SK-N-SH (cell line): ENCODE measurements around the gene CCP110. TPM values are rescaled to one million over a fixed set of nuclear protein-coding genes. Genes with fewer than 3 reads are reported as not detected.

Experiments used
- CTCF ChIA-PET: fragments of 300-600, 350-600 bp; formaldehyde crosslinking; extraction: SDS; loops from one replicate; lab custom pipeline; 2021; lab: Yijun Ruan, JAX
- POLR2A ChIA-PET: fragments of 350-600 bp; sonication (Branson Sonifier 250); formaldehyde crosslinking; extraction: SDS; loops from one replicate; lab custom pipeline; 2020; ENCODE audit warnings: antibody characterized with exemption, inconsistent platforms; lab: Yijun Ruan, JAX
- DNase-seq: peaks from one replicate; pipeline ENCODE4 v3.0.0; 2012
- H2AFZ ChIP-seq: fragments of 200-600 bp; sonication (generic); 2 replicates; pipeline ENCODE4 v1.8.1; 2016; ENCODE audit warnings: antibody characterized with exemption, mild to moderate bottlenecking, low read depth
- H3F3A ChIP-seq: fragments of 200-600 bp; sonication (generic); replicated peaks from 2 replicates; pipeline ENCODE3; 2016; ENCODE audit warnings: antibody characterized with exemption, mild to moderate bottlenecking; ENCODE audit not compliant: insufficient read depth
- H3K27ac ChIP-seq, 2 experiments: fragments of 200-500 bp in 1 of 2; fragments of 200-600 bp in 1 of 2; sonication (Bioruptor generic) in 1 of 2; sonication (generic), shearing (Covaris generic) in 1 of 2; 2 replicates each; pipeline versions ENCODE4 v1.5.1 to v1.6.1; 2014 to 2016; ENCODE audit warnings: low read depth in 2 of 2, inconsistent platforms in 1 of 2, low read length in 1 of 2, mild to moderate bottlenecking in 1 of 2, mixed read lengths in 1 of 2
- H3K27me3 ChIP-seq: fragments of 200-600 bp; sonication (generic), shearing (Covaris generic); 2 replicates; pipeline ENCODE4 v1.6.1; 2016; ENCODE audit warnings: mixed run types; ENCODE audit not compliant: insufficient read depth
- H3K36me3 ChIP-seq, 2 experiments: fragments of 200-500 bp in 1 of 2; fragments of 200-600 bp in 1 of 2; sonication (Bioruptor generic) in 1 of 2; sonication (generic) in 1 of 2; replicated peaks in 1 of 2; 2 replicates each; pipeline versions ENCODE3 to v1.5.1; 2014 to 2016; ENCODE audit warnings: low read length in 1 of 2, mild to moderate bottlenecking in 1 of 2; ENCODE audit not compliant: insufficient read depth in 2 of 2, control insufficient read depth in 1 of 2
- H3K4me1 ChIP-seq, 2 experiments: fragments of 200-500 bp in 1 of 2; fragments of 200-600 bp in 1 of 2; sonication (Bioruptor generic) in 1 of 2; sonication (generic), shearing (Covaris generic) in 1 of 2; 2 replicates each; pipeline versions ENCODE4 v1.5.1 to v1.6.1; 2014 to 2016; ENCODE audit warnings: low read depth in 1 of 2, low read length in 1 of 2, mixed run types in 1 of 2; ENCODE audit not compliant: insufficient read depth in 2 of 2, control insufficient read depth in 1 of 2
- H3K4me2 ChIP-seq: fragments of 200-600 bp; sonication (generic), shearing (Covaris generic); 2 replicates; pipeline ENCODE4 v1.6.1; 2017; ENCODE audit warnings: mixed run types
- H3K4me3 ChIP-seq, 2 experiments: fragments of 200-500 bp in 1 of 2; fragments of 200-600 bp in 1 of 2; sonication (Bioruptor generic) in 1 of 2; sonication (generic), shearing (Covaris generic) in 1 of 2; 2 replicates each; pipeline versions ENCODE4 v1.5.1 to v1.8.1; 2014 to 2016; ENCODE audit warnings: low read depth in 2 of 2, inconsistent platforms in 1 of 2, low read length in 1 of 2, mild to moderate bottlenecking in 1 of 2, mixed read lengths in 1 of 2, moderate library complexity in 1 of 2
- H3K79me2 ChIP-seq: fragments of 200-600 bp; sonication (generic); 2 replicates; pipeline ENCODE4 v1.8.1; 2017; ENCODE audit warnings: mild to moderate bottlenecking; ENCODE audit not compliant: insufficient read depth
- H3K9ac ChIP-seq: fragments of 200-600 bp; sonication (generic); 2 replicates; pipeline ENCODE4 v1.6.1; 2017; ENCODE audit warnings: mixed run types
- H3K9me2 ChIP-seq: fragments of 200-600 bp; sonication (generic); 2 replicates; pipeline ENCODE4 v1.6.1; 2017; ENCODE audit warnings: mixed run types
- H3K9me3 ChIP-seq: fragments of 200-600 bp; sonication (generic); 2 replicates; pipeline ENCODE4 v1.6.1; 2017; ENCODE audit warnings: mixed run types, mild to moderate bottlenecking, moderate library complexity
- H4K20me1 ChIP-seq: fragments of 200-600 bp; sonication (generic); 2 replicates; pipeline ENCODE4 v1.6.1; 2017; ENCODE audit warnings: mild to moderate bottlenecking, mixed run types; ENCODE audit not compliant: insufficient read depth
- CHD2 ChIP-seq: fragments of 150-350 bp; IDR thresholded peaks from 2 replicates; pipeline ENCODE4 v1.6.1; 2018; ENCODE audit warnings: low read length; ENCODE audit not compliant: partially characterized antibody
- FOXJ3 ChIP-seq: sonication (generic); formaldehyde crosslinking; IDR thresholded peaks from 2 replicates; pipeline ENCODE4 v1.5.1; 2020; ENCODE audit warnings: mild to moderate bottlenecking, missing genetic modification reagents
- MEF2A ChIP-seq: IDR thresholded peaks from 2 replicates; pipeline ENCODE4 v1.4.0; 2012; ENCODE audit warnings: low read depth, borderline replicate concordance
- NRF1 ChIP-seq: IDR thresholded peaks from 2 replicates; pipeline ENCODE4 v1.6.1; 2012; ENCODE audit warnings: low read depth, mild to moderate bottlenecking, low read length
- POLR2AphosphoS5 ChIP-seq: IDR thresholded peaks from 2 replicates; pipeline ENCODE4 v1.6.1; 2012; ENCODE audit warnings: low read depth, low read length
- RCOR1 ChIP-seq: fragments of 150-350 bp; IDR thresholded peaks from 2 replicates; pipeline ENCODE4 v1.6.1; 2017; ENCODE audit warnings: antibody characterized with exemption, low read length
- SIN3A ChIP-seq: IDR thresholded peaks from 2 replicates; pipeline ENCODE4 v1.6.1; 2012; ENCODE audit warnings: low read depth, mild to moderate bottlenecking, low read length, moderate library complexity, borderline replicate concordance
- SMC3 ChIP-seq: IDR thresholded peaks from 2 replicates; pipeline ENCODE4 v1.6.1; 2012; ENCODE audit warnings: low read depth, low read length, improper control_type of control experiment
- TAF1 ChIP-seq: IDR thresholded peaks from 2 replicates; pipeline ENCODE4 v1.6.1; 2012; ENCODE audit warnings: low read depth, mild to moderate bottlenecking, low read length, moderate library complexity, borderline replicate concordance
- TEAD4 ChIP-seq: IDR thresholded peaks from 2 replicates; pipeline ENCODE4 v1.4.0; 2012; ENCODE audit warnings: mild to moderate bottlenecking, borderline replicate concordance; ENCODE audit not compliant: insufficient read depth
- USF2 ChIP-seq: fragments of 150-350 bp; IDR thresholded peaks from 2 replicates; pipeline ENCODE4 v1.6.1; 2017; ENCODE audit warnings: antibody characterized with exemption, low read length, low read depth, borderline replicate concordance
- YY1 ChIP-seq: IDR thresholded peaks from 2 replicates; pipeline ENCODE4 v1.4.0; 2012; ENCODE audit warnings: low read depth, mild to moderate bottlenecking
- WGBS: methylation state at CpG from one replicate; pipeline ENCODE4 v1.1.6; 2017; ENCODE audit warnings: low lambda C conversion rate; 5-methylcytosine and 5-hydroxymethylcytosine counted together
- polyA plus RNA-seq, 3 experiments: library from polyadenylated mRNA; depleted of rRNA; stranded (reverse); fragments of >200 nt; gene quantifications; 2 replicates each; pipeline ENCODE4 v1.2.3, GENCODE V29; 2012
- TF ChIP-seq, protein P1 (sequence below): fragments of 200-600 bp; sonication (generic); IDR thresholded peaks from 2 replicates; pipeline ENCODE4 v1.6.1; 2017; ENCODE audit warnings: antibody characterized with exemption, mild to moderate bottlenecking, moderate library complexity
- TF ChIP-seq, protein P2 (sequence below): IDR thresholded peaks from 2 replicates; pipeline ENCODE4 v1.4.0; 2012; ENCODE audit warnings: low read depth, borderline replicate concordance
- TF ChIP-seq, protein P3 (sequence below): IDR thresholded peaks from 2 replicates; pipeline ENCODE4 v1.6.1; 2012; ENCODE audit warnings: mild to moderate bottlenecking, low read depth, low read length, moderate library complexity

CCP110 gene
- polyA plus RNA-seq, 1 of the 3 experiments (the other 2 are of a cell fraction), result 5.4 TPM

DNA sequence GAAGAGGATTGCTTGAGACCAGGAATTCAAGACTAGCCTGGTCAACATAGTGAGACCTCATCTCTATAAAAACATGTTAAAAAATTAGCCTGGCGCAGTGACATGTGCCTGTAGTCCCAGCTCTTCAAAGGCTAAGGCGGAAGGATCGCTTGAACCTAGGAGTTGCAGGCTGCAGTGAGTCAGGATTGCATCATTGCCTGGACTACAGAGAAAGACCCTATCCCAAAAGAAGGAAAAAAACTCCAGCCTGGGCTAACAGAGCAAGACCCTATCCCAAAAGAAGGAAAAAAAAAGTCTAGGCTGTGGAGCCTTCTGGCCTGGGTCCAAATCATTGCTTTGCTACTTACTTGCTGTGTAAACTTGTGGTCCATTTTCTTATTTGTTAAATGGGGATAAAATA is 4.9 kb downstream of the CCP110 start:
- Histone ChIP-seq H3K4me3 (no peak overlapping the region), H3K9me3 (no peaks in the 10 kb centered on the region), H3F3A (no peaks in the 10 kb centered on the region), H3K9me2 (no peaks in the 10 kb centered on the region), H3K4me1 (peaks cover 7 to 8% of the 10 kb centered on the region in 2 experiments; a peak in 2 of 4 replicates), H4K20me1 (no peaks in the 10 kb centered on the region), H3K27me3 (no peaks in the 10 kb centered on the region), H2AFZ (no peak overlapping the region), H3K9ac (no peak overlapping the region), H3K36me3 (peaks cover 31 to 32% of the 10 kb centered on the region in 2 experiments), H3K79me2 (peaks cover 45% of the 10 kb centered on the region), H3K4me2 (no peak overlapping the region), H3K27ac (no peak overlapping the region)
- WGBS, result 100% methylated on average over 3 of the region's 3 CpGs
- TF ChIP-seq USF2 (no peak), NRF1 (no peak)
- TF ChIP-seq, protein P1, sequence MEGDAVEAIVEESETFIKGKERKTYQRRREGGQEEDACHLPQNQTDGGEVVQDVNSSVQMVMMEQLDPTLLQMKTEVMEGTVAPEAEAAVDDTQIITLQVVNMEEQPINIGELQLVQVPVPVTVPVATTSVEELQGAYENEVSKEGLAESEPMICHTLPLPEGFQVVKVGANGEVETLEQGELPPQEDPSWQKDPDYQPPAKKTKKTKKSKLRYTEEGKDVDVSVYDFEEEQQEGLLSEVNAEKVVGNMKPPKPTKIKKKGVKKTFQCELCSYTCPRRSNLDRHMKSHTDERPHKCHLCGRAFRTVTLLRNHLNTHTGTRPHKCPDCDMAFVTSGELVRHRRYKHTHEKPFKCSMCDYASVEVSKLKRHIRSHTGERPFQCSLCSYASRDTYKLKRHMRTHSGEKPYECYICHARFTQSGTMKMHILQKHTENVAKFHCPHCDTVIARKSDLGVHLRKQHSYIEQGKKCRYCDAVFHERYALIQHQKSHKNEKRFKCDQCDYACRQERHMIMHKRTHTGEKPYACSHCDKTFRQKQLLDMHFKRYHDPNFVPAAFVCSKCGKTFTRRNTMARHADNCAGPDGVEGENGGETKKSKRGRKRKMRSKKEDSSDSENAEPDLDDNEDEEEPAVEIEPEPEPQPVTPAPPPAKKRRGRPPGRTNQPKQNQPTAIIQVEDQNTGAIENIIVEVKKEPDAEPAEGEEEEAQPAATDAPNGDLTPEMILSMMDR, result no peak
- ChIA-PET CTCF (interaction anchor here (1.1 to 1.2 kb wide), 3 partner anchors 10 to 443 kb away, joined by 3 to 5 read pairs (median 4); no protein-coding TSS in a partner anchor), POLR2A (no interaction called here)
- DNase-seq, result no peak

DNA sequence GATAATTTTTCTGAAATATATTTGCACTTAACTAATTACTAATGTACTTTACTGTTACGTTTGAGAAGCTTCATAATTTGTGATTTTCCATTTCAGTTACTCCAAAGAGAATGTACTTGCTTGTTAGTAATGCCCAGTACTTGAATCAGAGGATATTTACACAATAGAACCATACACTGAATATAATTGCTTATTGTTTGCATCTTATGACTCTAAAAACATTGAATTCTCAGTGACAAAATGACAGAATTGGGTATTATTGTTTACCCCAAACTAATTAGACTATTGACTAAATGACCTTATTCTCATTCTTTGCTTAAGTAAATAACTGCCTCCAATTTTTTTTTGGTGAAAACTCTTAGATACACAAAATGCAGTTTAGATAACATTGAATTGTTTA is 8.9 kb downstream of the CCP110 start:
- Histone ChIP-seq H3K9ac (no peak overlapping the region), H3K4me3 (no peak overlapping the region), H4K20me1 (no peaks in the 10 kb centered on the region), H3K27me3 (no peaks in the 10 kb centered on the region), H3K9me3 (no peaks in the 10 kb centered on the region), H3F3A (no peaks in the 10 kb centered on the region), H2AFZ (no peak overlapping the region), H3K36me3 (peaks cover 59 to 63% of the 10 kb centered on the region in 2 experiments), H3K9me2 (no peaks in the 10 kb centered on the region), H3K79me2 (peaks cover 12% of the 10 kb centered on the region; the same call in 1 of the 2 replicates), H3K4me1 (no peaks in the 10 kb centered on the region), H3K4me2 (no peak overlapping the region), H3K27ac (no peak overlapping the region)
- ChIA-PET CTCF (no interaction called here), POLR2A (interaction anchor here (1.1 kb wide), 1 partner anchor 9 kb away, joined by 3 read pairs; the partner anchor contains the start of gene CCP110)
- 62% methylated on average over 1 of the region's 1 CpG for WGBS
- DNase-seq, result no peak
- TF ChIP-seq RCOR1 (no peak), SMC3 (no peak), POLR2AphosphoS5 (no peak), YY1 (no peak), TAF1 (no peak), SIN3A (no peak), TEAD4 (no peak), NRF1 (no peak), MEF2A (no peak), FOXJ3 (CRISPR knock-in tag) (no peak), CHD2 (no peak)
- TF ChIP-seq, protein P2, sequence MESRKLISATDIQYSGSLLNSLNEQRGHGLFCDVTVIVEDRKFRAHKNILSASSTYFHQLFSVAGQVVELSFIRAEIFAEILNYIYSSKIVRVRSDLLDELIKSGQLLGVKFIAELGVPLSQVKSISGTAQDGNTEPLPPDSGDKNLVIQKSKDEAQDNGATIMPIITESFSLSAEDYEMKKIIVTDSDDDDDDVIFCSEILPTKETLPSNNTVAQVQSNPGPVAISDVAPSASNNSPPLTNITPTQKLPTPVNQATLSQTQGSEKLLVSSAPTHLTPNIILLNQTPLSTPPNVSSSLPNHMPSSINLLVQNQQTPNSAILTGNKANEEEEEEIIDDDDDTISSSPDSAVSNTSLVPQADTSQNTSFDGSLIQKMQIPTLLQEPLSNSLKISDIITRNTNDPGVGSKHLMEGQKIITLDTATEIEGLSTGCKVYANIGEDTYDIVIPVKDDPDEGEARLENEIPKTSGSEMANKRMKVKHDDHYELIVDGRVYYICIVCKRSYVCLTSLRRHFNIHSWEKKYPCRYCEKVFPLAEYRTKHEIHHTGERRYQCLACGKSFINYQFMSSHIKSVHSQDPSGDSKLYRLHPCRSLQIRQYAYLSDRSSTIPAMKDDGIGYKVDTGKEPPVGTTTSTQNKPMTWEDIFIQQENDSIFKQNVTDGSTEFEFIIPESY, result no peak
- TF ChIP-seq, protein P1, result no peak
- TF ChIP-seq, protein P3, sequence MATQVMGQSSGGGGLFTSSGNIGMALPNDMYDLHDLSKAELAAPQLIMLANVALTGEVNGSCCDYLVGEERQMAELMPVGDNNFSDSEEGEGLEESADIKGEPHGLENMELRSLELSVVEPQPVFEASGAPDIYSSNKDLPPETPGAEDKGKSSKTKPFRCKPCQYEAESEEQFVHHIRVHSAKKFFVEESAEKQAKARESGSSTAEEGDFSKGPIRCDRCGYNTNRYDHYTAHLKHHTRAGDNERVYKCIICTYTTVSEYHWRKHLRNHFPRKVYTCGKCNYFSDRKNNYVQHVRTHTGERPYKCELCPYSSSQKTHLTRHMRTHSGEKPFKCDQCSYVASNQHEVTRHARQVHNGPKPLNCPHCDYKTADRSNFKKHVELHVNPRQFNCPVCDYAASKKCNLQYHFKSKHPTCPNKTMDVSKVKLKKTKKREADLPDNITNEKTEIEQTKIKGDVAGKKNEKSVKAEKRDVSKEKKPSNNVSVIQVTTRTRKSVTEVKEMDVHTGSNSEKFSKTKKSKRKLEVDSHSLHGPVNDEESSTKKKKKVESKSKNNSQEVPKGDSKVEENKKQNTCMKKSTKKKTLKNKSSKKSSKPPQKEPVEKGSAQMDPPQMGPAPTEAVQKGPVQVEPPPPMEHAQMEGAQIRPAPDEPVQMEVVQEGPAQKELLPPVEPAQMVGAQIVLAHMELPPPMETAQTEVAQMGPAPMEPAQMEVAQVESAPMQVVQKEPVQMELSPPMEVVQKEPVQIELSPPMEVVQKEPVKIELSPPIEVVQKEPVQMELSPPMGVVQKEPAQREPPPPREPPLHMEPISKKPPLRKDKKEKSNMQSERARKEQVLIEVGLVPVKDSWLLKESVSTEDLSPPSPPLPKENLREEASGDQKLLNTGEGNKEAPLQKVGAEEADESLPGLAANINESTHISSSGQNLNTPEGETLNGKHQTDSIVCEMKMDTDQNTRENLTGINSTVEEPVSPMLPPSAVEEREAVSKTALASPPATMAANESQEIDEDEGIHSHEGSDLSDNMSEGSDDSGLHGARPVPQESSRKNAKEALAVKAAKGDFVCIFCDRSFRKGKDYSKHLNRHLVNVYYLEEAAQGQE, result no peak
